Esophagus squamous epithelium (tissue), 4 donors: Measurements from ENCODE around the gene DEFB121.

ENCODE experiments used
- CTCF ChIP-seq, 6 experiments: fragments of 450-650 bp in 4 of 6; fragments of 200-600 bp in 2 of 6; sonication (generic) in 2 of 6; IDR thresholded peaks; one replicate each; pipeline ENCODE4 v1.5.1; 2016 to 2019; ENCODE audit warnings: antibody characterized with exemption in 6 of 6, mild to moderate bottlenecking in 4 of 6, moderate library complexity in 4 of 6
- POLR2A ChIP-seq, 4 donors: fragments of 450-650 bp; IDR thresholded peaks; one replicate each; pipeline ENCODE4 v1.6.1; 2017; ENCODE audit warnings: antibody characterized with exemption in 4 of 4, mild to moderate bottlenecking in 4 of 4, moderate library complexity in 3 of 4

GRCh38 chr20:31430568-31431115 lies 24.6 kb upstream of the DEFB121 start:
- TF ChIP-seq CTCF (IDR thresholded peaks at IDR 0.05) (no peak), POLR2A (IDR thresholded peaks at IDR 0.05) (no peak)
